DMS153 treated with DMSO at 0.1 percent for 48 hours (cell line): ENCODE results near the gene SLC25A36.
"Not testable (repeated sequence)": the region's sequence is repeated elsewhere in the genome, so short reads cannot be mapped to it uniquely, and the experiment has no call there.

Experiments used
- DNase-seq: peaks from one replicate; lab custom pipeline; 2025; ENCODE audit not compliant: unreplicated experiment; lab: John Stamatoyannopoulos, UW

The SLC25A36 gene

GRCh38 chr3:140931016-140931454 lies 10.6 kb upstream of the SLC25A36 start:
- no peak for DNase-seq

DNA sequence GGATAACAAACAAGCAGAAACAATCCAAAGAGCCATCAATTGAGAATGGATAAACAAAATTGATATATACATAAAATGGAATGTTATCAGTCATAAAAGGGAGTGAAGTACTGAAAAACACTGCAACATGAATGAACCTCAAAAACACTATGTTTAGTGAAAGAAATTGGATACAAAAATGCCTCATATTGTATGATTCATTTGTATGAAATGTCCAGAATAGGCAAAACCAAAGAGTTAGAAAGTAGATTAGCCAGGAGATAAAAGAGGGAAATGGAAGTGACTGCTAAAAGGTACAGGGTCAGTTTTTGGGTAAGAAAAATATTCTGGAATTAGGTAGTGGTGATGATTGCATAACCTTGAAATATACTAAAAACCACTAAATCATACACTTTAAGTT lies 9.8 kb upstream of the SLC25A36 start:
- no peak for DNase-seq

- no peak for DNase-seq
These were observed 8.5 kb upstream of the SLC25A36 start for GRCh38 chr3:140933109-140933508.

DNA sequence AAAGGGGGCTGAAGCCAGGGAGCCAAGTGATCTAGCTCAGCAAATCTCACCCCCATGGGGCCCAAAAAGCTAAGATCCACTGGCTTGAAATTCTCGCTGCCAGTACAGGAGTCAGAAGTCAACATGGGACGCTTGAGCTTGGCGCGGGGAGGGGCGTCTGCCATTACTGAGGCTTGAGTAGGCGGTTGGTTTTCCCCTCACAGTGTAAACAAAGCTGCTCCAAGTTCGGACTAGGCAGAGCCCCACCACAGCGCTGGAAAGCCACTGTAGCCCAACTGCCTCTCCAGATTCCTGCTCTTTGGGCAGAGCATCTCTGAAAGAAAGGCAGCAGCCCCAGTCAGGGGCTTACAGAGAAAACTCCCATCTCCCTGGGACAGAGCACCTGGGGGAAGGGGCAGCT lies 8.1 kb upstream of the SLC25A36 start:
- DNase-seq: no peak

GRCh38 chr3:140939305-140939704 lies 2.3 kb upstream of the SLC25A36 start:
- DNase-seq: not testable (repeated sequence)

DNA sequence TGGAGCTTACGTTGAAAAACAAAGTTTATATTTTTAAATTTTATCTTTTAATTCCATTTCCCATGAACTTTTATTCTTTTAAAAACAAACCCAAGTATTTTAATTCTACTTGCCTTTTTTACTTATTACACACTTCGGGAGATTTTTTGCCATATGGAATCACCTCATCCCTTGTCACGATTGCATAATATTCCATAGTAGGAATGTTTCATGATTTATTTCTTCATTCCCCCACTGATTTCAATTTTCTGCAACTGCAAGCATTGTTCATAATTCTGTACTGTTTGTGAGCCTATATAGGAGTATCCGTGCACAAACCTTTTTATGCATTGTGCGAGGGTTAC lies 574 bp upstream of the SLC25A36 start:
- DNase-seq: no peak

DNA sequence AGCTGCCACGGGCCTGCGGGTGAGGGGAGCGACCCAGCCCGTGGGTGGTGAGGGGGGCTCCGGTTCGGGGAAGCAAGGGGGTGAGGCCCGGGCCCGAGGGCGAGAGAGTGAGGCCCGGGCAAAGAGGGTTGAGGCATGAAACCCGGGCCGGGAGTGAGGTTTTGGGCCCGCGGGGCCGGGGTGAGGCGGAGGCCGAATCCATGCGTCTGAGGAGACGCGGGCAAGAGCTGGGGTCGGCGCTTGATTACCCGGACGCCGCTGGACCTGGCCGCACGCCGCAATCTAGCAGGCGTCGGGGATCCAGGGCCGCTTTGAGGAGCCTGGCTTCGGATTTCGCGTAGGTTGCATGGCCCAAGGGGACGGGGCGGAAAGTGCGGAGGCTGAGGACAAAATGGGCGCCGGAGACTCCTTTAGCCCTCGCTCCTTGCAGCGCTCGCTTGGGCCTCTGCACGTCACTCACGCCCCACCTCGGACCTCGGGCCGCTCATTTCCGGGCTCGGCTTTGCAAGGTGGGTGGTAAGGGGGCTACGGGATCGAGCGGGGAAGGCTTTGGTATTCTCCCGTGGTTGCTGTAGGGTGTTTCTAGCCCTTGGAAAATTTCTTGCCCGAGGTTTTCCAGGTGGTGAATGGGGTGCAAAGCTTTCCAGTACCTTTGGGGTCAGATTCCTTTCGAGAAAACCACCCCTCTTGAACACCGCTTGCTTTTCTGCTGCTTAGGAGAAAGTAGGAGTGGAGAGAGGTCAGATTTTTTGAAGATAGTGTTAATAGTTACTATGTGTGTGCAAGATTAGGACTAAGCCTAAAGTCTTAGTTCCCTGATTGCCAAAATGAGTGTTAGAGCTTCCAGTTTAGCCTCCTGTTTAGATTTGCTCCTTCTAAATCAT lies 827 bp downstream of the SLC25A36 start:
- DNase-seq: no peak

DNA sequence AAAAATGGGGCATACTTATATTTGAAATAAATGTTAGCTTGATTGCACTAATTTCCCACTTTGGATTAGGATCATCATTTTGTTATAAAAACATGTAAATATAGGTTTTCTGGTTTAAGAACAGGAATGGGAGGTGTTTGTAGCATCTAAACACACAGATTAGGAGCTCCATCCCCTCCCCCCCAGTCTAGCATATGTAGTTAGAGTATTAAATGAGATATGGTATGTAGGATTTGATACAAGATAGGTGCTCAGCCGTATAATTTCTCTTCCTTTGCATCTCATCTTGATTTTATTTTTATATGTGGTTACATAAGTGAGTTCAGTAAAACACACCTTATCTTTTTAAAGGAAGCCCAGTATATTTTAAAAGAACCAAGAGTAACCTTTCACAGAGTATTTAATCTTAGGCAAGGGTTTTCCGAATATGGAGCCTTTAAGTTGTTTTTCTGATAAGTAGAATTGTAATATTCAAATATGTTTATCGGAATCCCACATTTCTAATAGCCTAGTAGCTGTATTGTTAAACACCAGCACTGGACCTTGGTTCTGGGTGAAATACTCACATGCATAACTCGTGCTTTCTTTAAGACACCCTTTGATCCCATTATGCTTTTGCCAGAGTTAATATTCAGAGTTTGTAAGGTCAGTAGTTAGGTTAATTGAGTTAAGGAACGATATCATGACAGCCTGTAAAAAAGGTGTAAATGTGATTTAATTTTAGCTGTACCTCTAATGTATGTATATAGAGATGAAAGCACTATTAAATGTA lies 2.3 kb downstream of the SLC25A36 start:
- no peak for DNase-seq

- no peak for DNase-seq
These were observed 7.0 kb downstream of the SLC25A36 start for GRCh38 chr3:140948460-140949249.

DNA sequence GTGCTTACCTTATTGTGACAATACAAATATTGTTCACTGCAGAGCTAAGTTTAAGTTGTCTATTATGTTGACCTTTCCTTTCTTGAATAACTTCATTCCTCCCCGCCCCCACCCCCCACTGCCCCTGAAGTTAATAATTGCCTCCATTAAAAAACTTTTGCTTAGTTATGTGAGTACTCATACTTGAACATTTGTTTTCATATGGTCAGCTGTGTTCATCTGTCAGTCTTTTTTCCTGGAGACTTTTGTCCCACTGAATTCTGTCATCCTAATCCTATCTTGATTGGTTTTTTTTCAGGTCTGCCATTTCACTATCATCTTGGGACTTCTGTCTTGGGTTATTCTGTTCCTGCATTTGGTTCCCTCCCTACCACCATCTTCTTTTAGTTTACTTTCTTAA lies 8.5 kb downstream of the SLC25A36 start:
- DNase-seq: no peak

- DNase-seq: no peak
These were observed 9.2 kb downstream of the SLC25A36 start for GRCh38 chr3:140950863-140951262.

- DNase-seq: not testable (repeated sequence)
These were observed 10.1 kb downstream of the SLC25A36 start for GRCh38 chr3:140951750-140952149.

DNA sequence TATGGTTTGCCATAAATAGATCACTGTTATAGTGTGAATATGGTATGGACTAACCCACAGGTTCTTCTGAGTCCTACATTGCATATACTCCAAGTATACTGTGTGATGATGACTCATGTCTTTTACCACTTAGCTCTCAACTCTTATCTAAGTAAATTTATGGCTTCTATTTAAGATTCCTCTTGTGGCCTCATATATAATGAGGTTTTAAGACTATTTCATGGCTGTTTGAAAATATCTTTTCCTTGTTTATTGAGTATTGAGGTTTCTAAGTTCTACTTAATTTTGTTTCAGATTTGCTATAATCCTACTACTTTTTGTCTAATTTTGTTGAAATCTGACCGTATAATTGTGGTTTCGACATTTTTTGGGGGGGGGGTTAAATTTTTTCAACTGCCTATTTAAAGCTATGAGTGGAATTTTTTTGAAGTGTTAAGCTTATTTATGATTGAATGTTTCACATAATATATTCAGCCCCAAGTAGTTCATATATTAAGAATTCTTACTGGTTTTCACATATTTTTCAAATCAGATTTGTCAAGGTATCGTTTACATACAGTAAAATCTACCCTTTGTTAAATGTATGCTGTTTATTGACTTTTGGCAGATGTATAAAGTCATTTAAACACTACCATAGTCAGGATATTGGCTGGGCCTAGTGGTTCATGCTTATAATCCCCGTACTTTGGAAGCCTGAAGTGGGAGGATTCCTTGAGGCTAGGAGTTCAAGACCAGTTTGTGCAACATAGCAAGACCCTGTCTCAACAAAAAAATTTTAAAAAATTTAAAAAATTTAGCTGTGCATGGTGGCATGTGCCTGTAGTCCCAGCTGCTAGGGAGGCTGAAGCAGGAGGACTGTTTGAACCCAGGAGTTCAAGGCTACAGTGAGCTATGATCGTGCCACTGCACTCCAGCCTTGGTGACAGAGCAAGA lies 11.7 kb downstream of the SLC25A36 start:
- DNase-seq: no peak

- no peak for DNase-seq
These were observed 12.9 kb downstream of the SLC25A36 start for GRCh38 chr3:140954576-140954975.

- DNase-seq: no peak
These were observed 14.0 kb downstream of the SLC25A36 start for GRCh38 chr3:140955645-140956044.

DNA sequence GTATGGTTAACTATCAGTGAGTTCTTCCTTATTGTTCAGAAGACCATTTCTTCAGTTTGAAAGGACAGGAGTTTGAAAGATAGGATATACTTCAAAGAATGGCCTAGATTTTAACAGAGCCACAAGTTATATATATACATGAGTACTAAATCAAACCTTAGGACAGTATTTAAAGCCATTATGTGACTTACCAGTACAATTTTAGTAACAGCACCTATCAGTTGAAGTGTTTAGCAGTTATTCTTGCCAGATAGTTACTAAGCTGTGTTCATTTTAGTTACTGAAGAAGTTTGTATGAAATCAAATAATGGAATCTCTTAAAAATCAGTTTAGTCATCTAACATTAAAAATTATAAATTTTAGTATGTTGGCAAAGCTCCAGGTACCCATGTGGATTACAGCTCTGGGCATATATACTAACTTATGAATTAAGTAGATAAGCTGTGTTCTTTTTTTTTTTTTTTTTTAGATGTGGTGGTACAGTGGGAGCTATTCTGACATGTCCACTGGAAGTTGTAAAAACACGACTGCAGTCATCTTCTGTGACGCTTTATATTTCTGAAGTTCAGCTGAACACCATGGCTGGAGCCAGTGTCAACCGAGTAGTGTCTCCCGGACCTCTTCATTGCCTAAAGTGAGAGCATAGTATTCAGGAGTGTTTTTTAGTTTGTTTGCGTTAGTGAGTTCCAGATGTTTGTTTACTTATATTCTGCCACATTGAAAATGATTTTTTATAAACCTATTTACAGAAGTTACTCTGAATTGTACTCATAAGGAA lies 14.6 kb downstream of the SLC25A36 start:
- no peak for DNase-seq

DNA sequence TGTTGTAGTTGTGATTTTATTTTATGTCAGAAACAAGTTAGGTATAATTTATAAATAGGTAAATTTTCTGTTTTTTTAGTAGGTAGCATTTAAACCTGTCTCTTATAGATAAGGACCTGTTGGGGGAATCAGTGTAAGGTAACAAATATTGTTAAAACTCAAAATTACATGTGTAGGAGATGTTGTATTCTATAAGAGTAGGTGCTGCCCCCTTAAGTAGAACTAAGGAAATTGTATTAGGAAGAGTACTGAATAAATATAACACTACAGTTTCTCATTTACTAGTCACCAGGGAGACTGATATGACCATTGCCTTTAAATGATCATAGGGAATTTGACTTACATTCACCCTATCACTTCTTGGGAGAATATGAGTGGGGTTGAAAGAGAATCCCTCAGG lies 31.2 kb downstream of the SLC25A36 start:
- DNase-seq: no peak

DNA sequence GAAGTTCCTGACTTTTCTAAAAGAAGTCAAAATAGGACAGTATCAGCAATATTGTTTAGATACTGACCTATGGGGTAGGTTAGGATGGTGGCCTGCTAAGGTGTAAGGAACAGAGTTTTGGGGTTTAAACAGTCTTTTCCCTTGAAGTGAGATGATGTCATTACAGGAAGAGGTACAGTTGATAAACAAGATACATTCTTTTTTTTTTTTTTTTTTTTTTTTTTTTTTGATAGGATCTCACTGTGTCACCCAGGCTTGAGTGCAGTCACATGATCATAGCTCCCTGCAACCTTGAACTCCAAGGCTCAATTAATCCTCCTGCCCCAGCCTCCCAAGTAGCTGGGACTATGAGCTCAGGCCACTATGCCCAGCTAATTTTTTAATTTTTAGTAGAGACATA lies 33.3 kb downstream of the SLC25A36 start:
- DNase-seq: no peak

GRCh38 chr3:140980663-140981062 lies 39.0 kb downstream of the SLC25A36 start:
- DNase-seq: no peak

GRCh38 chr3:140987792-140988191 lies 46.2 kb downstream of the SLC25A36 start:
- DNase-seq: not testable (repeated sequence)
